NCI-H510A treated with DMSO at 0.1 percent for 48 hours (cell line): ENCODE results near the gene FGD2.
A peak's percentile ranks its signal among the peaks of the same experiment; 100 is the strongest.
"Not testable (repeated sequence)": the region's sequence is repeated elsewhere in the genome, so short reads cannot be mapped to it uniquely, and the experiment has no call there.

Experiments used
- DNase-seq: peaks from one replicate; lab custom pipeline; 2025; lab: John Stamatoyannopoulos, UW

Gene FGD2

GRCh38 chr6:37039958-37040357, 34.5 kb downstream of the FGD2 start:
- no peak for DNase-seq

DNA sequence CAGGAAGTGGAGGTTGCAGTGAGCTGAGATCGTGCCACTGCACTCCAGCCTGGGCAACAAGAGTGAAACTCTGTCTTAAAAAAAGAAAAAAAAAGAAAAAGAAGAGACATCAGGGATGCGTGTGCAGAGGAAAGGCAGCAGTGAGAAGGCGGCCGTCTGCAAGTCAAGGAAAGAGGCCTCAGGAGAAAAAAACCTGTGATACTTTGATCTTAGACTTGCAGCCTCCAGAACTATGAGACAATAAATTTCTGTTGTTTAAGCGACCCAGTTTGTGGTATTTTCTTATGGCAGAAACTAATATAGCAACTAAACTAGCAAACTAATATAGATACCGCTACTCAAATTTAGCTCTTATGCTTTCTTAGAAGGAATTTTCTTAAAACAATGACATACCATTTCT, 36.1 kb downstream of the FGD2 start:
- DNase-seq: no peak

DNA sequence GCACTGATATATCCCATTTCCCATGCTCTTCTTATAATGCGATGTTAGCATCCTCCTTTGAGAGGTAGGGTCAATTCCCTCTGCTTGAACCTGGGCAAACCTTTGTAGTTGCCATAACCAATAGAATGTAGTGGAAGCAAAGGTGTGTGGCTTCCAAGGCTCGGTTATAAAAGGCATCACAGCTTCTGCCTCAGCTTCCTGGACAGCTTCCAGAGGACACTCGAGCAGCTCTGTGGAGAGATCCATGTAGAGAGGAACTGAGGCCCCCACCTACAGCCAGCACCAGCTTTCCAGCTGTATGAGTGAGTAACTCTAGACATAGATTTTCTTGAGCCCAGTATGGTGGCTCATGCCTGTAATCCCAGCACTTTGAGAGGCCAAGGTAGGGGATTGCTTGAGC, 36.7 kb downstream of the FGD2 start:
- no peak for DNase-seq

- DNase-seq: not testable (repeated sequence)
Observed at GRCh38 chr6:37043091-37043490, 37.6 kb downstream of the FGD2 start.

GRCh38 chr6:37047346-37047688, 41.9 kb downstream of the FGD2 start:
- no peak for DNase-seq

DNA sequence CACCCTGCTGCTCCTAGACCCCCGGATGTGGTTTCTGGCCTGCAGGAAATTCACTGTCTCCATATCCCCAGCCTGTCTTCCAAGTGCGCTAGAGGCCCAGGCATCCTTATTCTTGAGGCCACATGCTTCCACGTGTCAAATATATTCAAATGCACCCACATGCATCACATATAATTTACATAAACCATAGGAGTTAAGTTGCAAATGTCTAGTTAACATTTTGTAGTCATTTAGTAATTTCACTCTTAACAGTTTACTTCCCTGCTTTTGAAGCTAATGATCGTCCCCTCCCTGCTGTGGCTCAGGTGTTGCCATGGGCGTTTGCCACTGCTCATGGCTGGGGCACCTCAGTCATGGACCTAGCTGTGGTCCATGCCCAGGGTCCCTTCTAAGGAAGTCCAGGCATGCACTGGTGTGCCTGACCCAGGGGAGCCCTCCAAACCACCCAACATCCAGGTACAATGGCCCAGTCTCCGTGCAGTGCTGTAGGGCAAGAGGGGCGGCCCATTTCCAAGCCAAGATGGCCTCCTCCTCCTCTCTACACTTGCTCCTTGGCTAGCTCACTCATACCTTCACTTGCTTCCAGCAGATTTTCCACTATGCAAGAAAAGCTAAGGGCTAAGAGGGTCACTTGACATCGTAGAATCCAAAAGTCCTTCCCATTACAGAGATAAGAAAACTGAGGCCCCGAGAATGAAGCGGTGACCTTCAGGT, 42.4 kb downstream of the FGD2 start:
- DNase-seq: no peak

DNA sequence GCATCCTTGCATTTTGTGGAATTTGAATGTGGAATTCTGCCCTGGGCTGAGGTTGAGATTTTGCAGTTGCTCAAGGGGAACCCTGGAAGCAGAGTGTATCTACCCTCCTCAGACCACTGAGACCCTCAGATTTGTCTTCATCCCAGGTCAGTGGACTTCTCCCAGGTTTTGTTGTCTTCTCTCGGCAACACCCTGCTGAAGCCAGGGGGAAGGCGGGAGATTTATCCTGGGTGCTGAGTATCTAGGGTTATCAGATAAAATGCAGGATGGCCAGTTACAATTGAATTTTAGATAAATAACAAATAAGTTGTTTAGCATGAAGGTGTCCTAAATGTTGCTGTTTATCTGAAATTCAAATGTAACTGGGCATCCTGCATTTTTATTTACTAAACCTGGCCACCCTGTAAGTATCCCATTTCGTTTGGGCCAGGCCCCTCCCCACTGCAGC, 43.0 kb downstream of the FGD2 start:
- no peak for DNase-seq

- DNase-seq: no peak
Observed at GRCh38 chr6:37048851-37049757, 43.6 kb downstream of the FGD2 start.

DNA sequence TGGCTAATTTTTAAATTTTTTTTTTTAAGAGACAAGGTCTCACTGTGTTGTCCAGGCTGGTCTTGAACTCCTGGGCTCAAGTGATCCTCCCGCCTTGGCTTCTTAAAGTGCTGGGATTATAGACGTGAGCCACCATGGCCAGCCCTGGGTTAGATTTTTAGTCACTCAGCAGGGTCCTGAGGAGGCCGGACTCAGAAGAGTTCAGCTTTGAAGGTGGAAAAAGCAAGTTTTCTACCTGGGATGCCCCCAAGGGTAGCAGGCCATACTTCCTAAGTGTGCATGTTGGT, 44.2 kb downstream of the FGD2 start:
- no peak for DNase-seq

DNA sequence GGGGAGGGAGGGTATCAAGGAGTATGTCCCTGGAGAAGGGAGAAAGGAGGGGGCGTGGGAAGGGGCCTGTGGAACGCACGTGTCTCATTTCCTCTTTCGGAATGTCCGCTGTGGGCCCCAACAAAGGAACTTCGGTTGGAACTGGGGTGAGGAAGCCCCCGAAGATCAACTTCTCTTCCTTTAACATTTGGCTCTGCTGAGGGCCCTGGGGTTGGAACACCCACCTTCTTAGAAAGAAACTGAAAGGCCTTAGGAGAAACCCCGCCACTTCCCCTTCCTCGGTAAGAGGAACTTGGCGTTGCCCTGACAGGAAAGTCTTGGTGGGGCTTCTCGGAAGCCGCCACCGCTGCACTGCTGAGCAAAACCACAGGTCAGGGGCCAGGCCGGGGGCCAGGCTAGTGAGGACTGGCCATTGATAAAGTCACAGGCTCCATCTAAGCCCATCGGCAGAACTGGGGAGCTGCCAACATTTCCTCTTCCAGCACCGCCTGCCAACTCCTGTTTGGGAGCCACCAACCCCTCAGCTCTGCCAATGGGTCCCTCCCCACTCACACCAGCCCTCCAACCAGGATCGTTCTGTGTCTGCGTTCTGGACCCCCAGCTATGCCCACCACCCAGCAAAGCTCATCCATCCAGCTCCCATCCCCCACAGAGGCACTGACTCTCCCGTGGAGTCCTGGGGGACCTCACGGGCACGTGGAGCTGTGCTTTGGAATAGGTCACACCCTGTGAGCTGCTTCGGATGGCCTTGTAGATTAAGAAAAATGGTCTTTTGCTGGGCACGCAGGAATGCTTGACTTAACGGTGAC, 44.8 kb downstream of the FGD2 start:
- DNase-seq: no peak

DNA sequence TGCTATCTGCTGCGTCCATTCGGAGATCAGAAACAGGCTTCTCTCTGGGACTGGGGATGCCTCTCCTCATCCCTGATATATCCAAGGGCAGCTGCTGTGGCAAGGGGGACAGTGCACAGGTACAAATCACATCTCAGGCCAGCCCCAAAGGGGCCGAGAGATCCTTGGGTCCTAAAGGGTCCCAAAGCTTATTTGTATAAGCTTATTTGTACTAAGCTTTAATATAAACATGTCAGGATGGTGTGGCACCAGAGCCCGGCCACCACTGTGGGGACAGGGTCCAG, 45.3 kb downstream of the FGD2 start:
- DNase-seq: no peak

- DNase-seq: peak; percentile 83
Observed at GRCh38 chr6:37051138-37052026, 45.9 kb downstream of the FGD2 start.

- peak; percentile 55 for DNase-seq
Observed at GRCh38 chr6:37052027-37052628, 46.7 kb downstream of the FGD2 start.

- no peak for DNase-seq
Observed at GRCh38 chr6:37053683-37054082, 48.2 kb downstream of the FGD2 start.

DNA sequence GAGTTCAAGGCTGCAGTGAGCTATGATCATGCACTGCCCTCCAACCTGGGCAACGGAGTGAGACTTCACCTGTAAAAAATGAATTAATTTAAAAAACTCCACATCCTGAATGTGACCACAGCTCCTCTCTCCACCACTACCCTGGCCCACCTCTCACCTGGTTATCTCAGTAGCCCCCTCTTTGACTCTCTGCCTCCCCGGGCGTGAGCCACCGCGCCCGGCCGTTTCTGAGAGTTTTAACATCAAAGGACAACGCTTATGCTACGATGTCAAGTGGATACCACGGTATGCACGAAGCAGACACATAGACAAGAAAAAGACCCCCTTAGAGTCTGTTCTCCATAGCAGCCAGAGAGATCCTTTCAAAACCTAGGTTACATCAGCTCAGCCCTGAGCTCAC, 48.7 kb downstream of the FGD2 start:
- DNase-seq: no peak

DNA sequence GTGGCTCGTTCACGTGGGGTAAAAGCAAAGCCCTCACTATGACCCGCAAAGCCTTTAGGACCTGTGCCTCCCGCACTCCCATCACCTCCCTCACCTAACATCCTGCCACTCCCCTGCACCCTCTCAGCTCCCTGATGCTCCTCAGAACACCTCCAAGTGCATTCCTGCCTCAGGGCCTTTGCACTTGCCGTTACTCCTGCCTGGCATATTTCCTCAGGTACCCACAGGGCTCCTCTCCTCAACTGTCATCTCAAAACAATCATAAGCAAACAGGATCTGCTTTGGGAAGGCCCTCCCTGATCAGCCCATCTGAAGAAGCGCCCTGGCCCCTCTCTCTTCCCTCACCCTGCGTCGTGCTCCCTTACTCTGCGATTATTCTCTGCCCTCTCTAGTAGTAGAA, 49.1 kb downstream of the FGD2 start:
- DNase-seq: no peak

- no peak for DNase-seq
Observed at GRCh38 chr6:37056112-37056403, 50.6 kb downstream of the FGD2 start.

DNA sequence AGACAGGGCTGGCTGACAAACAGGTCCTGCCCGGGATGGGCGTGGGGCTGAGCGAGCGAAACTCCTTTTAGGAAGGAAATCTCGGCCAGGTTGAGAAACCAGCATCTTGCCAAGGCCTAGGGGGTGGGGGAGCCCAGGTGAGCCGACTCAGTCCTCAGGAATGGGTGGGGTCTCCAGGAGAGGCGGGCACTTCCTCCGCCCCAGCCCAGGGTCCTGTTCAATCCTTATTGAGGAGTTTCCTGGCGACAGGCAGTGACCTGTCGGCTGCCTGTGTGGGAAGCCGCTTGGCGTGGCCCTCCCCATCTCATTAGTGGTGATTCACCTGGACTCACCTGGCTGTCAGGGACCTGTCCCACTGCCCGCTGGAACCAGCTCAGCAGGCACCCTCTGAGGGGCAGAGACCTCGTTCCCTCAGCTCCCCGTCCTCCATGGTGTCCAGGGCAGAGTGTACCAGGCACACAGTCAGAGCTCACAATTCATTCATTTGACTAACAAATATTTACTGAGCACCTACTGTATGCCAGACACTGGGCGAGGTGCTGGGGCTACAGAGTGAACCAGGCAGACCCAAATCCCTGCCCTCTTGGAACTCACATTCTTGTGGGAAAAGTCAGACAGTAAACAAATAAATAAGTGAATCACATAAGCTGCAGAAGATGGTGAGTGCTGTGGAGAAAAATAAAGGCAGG, 51.1 kb downstream of the FGD2 start:
- DNase-seq: no peak

GRCh38 chr6:37057128-37057471, 51.6 kb downstream of the FGD2 start:
- DNase-seq: no peak

DNA sequence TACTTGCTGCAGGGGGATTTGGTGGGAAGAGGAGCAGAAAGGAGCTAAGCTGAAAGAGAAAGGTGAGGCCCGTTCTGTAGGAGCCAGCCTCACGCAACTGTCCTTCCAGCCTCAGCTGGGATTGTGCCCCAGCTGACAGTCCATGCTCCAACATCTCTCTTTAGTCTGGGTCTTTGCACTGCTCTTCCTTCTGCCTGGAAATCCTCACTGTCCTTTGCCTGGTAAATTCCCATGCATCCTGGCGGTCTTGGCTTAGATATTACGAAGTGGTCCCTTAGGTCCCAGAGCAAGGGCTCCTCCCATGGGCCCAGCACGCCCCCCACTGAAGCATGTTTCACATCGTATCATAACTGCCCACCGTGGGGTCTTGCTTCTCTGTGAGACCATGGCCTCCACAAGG, 52.2 kb downstream of the FGD2 start:
- no peak for DNase-seq

GRCh38 chr6:37058084-37058586, 52.7 kb downstream of the FGD2 start:
- DNase-seq: no peak
